ENCODE measurements around the gene TTC23L. TPM values are rescaled to one million over a fixed set of nuclear protein-coding genes. Genes with fewer than 3 reads are reported as not detected.

TTC23L gene
- total RNA-seq, 1 experiment from 2014 or later = 1.9 TPM

- ChIA-PET POLR2A (no interaction called here), CTCF (interaction anchor here (1.1 kb wide), 1 partner anchor 269 kb away, joined by 3 read pairs; no protein-coding TSS in a partner anchor)
- 0 out of 2 replicates have a peak overlapping the region, but pooled peaks have one; percentile 38 for H3K27ac Mint-ChIP-seq
- H3K9me3 Mint-ChIP-seq = no peaks in the 10 kb centered on the region
- TF ChIP-seq TEAD1 (CRISPR knock-in tag; IDR thresholded peaks at IDR 0.05) = no peak
- TF ChIP-seq ZNF416 (CRISPR knock-in tag; IDR thresholded peaks at IDR 0.05) = no peak
- TF ChIP-seq USF1 (CRISPR knock-in tag; IDR thresholded peaks at IDR 0.05) = no peak
- TF ChIP-seq ZNF671 (CRISPR knock-in tag; IDR thresholded peaks at IDR 0.05) = no peak
- TF ChIP-seq CREB1 (CRISPR knock-in tag; IDR thresholded peaks at IDR 0.05) = no peak
- TF ChIP-seq ATF6 (CRISPR knock-in tag; IDR thresholded peaks at IDR 0.05) = no peak
- TF ChIP-seq MLX (CRISPR knock-in tag; IDR thresholded peaks at IDR 0.05) = no peak
- TF ChIP-seq ZNF425 (CRISPR knock-in tag; conservative IDR thresholded peaks at IDR 0.05) = no peak
- no peak for TF ChIP-seq IRF1 (CRISPR knock-in tag; IDR thresholded peaks at IDR 0.05)
- no peak for TF ChIP-seq ZSCAN18 (CRISPR knock-in tag; IDR thresholded peaks at IDR 0.05)
- no peak for TF ChIP-seq JUN (CRISPR knock-in tag; IDR thresholded peaks at IDR 0.05)
- TF ChIP-seq IRF2 (CRISPR knock-in tag; IDR thresholded peaks at IDR 0.05; ENCODE audit: borderline replicate concordance, low read depth) = no peak
- TF ChIP-seq NFE2L1 (CRISPR knock-in tag; IDR thresholded peaks at IDR 0.05) = no peak
- no peak for TF ChIP-seq TP53 (CRISPR knock-in tag; IDR thresholded peaks at IDR 0.05)
- TF ChIP-seq GABPB1 (CRISPR knock-in tag; IDR thresholded peaks at IDR 0.05) = no peak
- TF ChIP-seq ATF1 (CRISPR knock-in tag; IDR thresholded peaks at IDR 0.05) = no peak
- TF ChIP-seq SMAD4 (CRISPR knock-in tag; IDR thresholded peaks at IDR 0.05) = no peak
- ATAC-seq = no peak
- H3K27me3 Mint-ChIP-seq (ENCODE audit: low read depth) = no peaks in the 10 kb centered on the region
- H3K4me1 Mint-ChIP-seq = no peaks in the 10 kb centered on the region
- no peak for DNase-seq (ENCODE audit: low spot score)
- peaks cover 49% of the 10 kb centered on the region for H3K36me3 Mint-ChIP-seq
- no peak overlapping the region for H3K4me3 Mint-ChIP-seq
These were observed 105.1 kb downstream of the TTC23L start for GRCh38 chr5:34944044-34944443.

- ATAC-seq = no peak
- Mint-ChIP-seq H3K9me3 (no peaks in the 10 kb centered on the region), H3K27me3 (ENCODE audit: low read depth) (no peaks in the 10 kb centered on the region), H3K27ac (no peak overlapping the region), H3K36me3 (peaks cover 51% of the 10 kb centered on the region), H3K4me1 (no peaks in the 10 kb centered on the region), H3K4me3 (no peak overlapping the region)
- no peak for DNase-seq (ENCODE audit: low spot score)
- ChIA-PET CTCF (interaction anchor here (1.1 kb wide), 1 partner anchor 268 kb away, joined by 3 read pairs; no protein-coding TSS in a partner anchor), POLR2A (no interaction called here)
- TF ChIP-seq GABPB1 (CRISPR knock-in tag; IDR thresholded peaks at IDR 0.05) (no peak), ZBTB21 (CRISPR knock-in tag; IDR thresholded peaks at IDR 0.05; ENCODE audit: borderline replicate concordance) (no peak), HMGA2 (CRISPR knock-in tag; IDR thresholded peaks at IDR 0.05) (no peak), USF1 (CRISPR knock-in tag; IDR thresholded peaks at IDR 0.05) (no peak), ZNF263 (CRISPR knock-in tag; IDR thresholded peaks at IDR 0.05; ENCODE audit: low read depth) (no peak), ZNF512 (CRISPR knock-in tag; IDR thresholded peaks at IDR 0.05; ENCODE audit: borderline replicate concordance) (no peak), ATF1 (CRISPR knock-in tag; IDR thresholded peaks at IDR 0.05) (no peak)
These were observed 105.6 kb downstream of the TTC23L start for GRCh38 chr5:34944460-34945047.
